ENCODE data around the gene GMEB2. TPM values are rescaled to one million over a fixed set of nuclear protein-coding genes. Genes with fewer than 3 reads are reported as not detected.

Gene GMEB2
- total RNA-seq, 1 experiment from 2014 or later, result 14.3 TPM

DNA sequence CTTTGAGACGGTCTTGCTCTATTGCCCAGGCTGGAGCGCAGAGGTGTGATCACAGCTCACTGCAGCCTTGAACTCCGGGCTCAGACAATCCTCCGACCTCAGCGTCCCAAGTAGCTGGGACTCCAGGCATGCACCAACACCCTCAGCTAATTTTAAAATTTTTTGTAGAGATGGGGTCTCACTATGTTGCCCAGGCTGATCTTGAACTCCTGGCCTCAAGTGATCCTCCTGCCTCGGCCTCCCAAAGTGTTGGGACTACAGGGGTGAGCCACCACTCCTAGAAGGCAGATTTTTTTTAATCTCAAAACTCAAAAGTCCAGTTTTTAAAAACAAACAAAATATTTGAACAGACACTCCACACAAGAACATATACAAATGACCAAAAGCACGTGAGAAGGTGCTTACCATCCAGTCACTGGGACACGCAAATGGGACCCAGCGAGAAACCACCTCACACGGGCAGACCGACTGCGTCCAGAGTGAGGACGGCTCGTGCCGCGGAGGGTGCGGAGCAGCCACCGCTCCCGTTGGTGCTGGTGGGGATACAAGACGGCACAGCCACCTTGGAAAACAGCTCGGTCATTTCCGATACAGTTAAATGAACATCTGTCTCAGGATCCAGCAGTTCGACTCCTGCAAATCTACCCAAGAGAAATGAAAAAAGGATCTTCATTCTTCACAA is 44.4 kb downstream of the GMEB2 start:
- Histone ChIP-seq H4K20me1 (ENCODE audit: control insufficient read depth, insufficient read depth, insufficient read length) (no peaks in the 10 kb centered on the region), H2BK15ac (ENCODE audit: low read depth, low read length) (no peak overlapping the region), H2AFZ (ENCODE audit: low read length) (no peak overlapping the region), H4K91ac (ENCODE audit: insufficient read length, low read depth, low read length) (no peak overlapping the region), H3K14ac (ENCODE audit: insufficient read depth, low read length) (no peak overlapping the region), H2BK5ac (ENCODE audit: insufficient read length, low read length) (no peak overlapping the region), H3K56ac (ENCODE audit: insufficient read length, low read depth, low read length) (no peak overlapping the region), H2BK12ac (ENCODE audit: insufficient read length, low read depth, low read length) (no peak overlapping the region), H3K23me2 (ENCODE audit: insufficient read length, low read depth, low read length, poor library complexity, severe bottlenecking) (no peaks in the 10 kb centered on the region), H3K79me2 (ENCODE audit: insufficient read depth, low read length) (no peaks in the 10 kb centered on the region), H2AK5ac (ENCODE audit: insufficient read length, low read length) (no peak overlapping the region), H3K79me1 (ENCODE audit: insufficient read depth, low read depth, low read length, poor library complexity, severe bottlenecking) (no peaks in the 10 kb centered on the region), H3T11ph (ENCODE audit: low read length) (no peak overlapping the region), H3K18ac (ENCODE audit: insufficient read length, low read depth, low read length) (no peak overlapping the region), H2BK120ac (ENCODE audit: low read depth, low read length, poor library complexity, severe bottlenecking) (no peak overlapping the region), H3K9ac (ENCODE audit: extremely low read depth, insufficient read length, low read length) (no peak overlapping the region), H2BK20ac (ENCODE audit: low read depth, low read length, poor library complexity, severe bottlenecking) (no peak overlapping the region), H3K4ac (ENCODE audit: low read depth, low read length) (no peak overlapping the region), H3K9me3 (ENCODE audit: control insufficient read depth, low read depth, low read length) (no peaks in the 10 kb centered on the region), H3K4me2 (ENCODE audit: insufficient read depth, insufficient read length, low read length) (no peak overlapping the region), H3K23ac (ENCODE audit: insufficient read length, low read depth, low read length) (no peak overlapping the region), H4K8ac (replicated peaks; ENCODE audit: insufficient read length, low read depth, low read length) (no peak overlapping the region), H3K27ac (ENCODE audit: insufficient read length, low read depth, low read length) (no peak overlapping the region), H3K4me1 (ENCODE audit: insufficient read depth, low read length) (no peaks in the 10 kb centered on the region), H3K27me3 (ENCODE audit: insufficient read depth, low read length) (no peaks in the 10 kb centered on the region), H4K5ac (ENCODE audit: insufficient read length, low read depth, low read length) (no peak overlapping the region)
- WGBS (ENCODE audit: extremely low coverage, insufficient read length, low lambda C conversion rate), result no CpG with 5 or more reads among the region's 23 CpGs
- H3K27ac Mint-ChIP-seq, result peak overlapping the region in 1 of 3 experiments; percentile 58; a peak in 3 of 7 replicates
- no peaks in the 10 kb centered on the region for H3K36me3 Mint-ChIP-seq (ENCODE audit: insufficient read depth in 1 of 3, low read depth in 3 of 3)
- no peak overlapping the region for H3K4me3 Mint-ChIP-seq
- peaks cover 12 to 13% of the 10 kb centered on the region in 2 experiments for H3K4me1 Mint-ChIP-seq
- TF ChIP-seq, protein P1, sequence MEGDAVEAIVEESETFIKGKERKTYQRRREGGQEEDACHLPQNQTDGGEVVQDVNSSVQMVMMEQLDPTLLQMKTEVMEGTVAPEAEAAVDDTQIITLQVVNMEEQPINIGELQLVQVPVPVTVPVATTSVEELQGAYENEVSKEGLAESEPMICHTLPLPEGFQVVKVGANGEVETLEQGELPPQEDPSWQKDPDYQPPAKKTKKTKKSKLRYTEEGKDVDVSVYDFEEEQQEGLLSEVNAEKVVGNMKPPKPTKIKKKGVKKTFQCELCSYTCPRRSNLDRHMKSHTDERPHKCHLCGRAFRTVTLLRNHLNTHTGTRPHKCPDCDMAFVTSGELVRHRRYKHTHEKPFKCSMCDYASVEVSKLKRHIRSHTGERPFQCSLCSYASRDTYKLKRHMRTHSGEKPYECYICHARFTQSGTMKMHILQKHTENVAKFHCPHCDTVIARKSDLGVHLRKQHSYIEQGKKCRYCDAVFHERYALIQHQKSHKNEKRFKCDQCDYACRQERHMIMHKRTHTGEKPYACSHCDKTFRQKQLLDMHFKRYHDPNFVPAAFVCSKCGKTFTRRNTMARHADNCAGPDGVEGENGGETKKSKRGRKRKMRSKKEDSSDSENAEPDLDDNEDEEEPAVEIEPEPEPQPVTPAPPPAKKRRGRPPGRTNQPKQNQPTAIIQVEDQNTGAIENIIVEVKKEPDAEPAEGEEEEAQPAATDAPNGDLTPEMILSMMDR (conservative IDR thresholded peaks at IDR 0.05), result no peak
- peaks cover 2% of the 10 kb centered on the region; the same call in 1 of the 2 replicates for H3K27me3 Mint-ChIP-seq (ENCODE audit: low read depth)
- H3K9me3 Mint-ChIP-seq, result no peaks in the 10 kb centered on the region
- no peak for DNase-seq
